Body of pancreas (tissue), 4 donors: ENCODE measurements around the gene CEP170B.

Experiments used
- CTCF ChIP-seq, 7 experiments: fragments of 450-650 bp in 4 of 7; fragments of 200-600 bp in 3 of 7; sonication (generic) in 3 of 7; IDR thresholded peaks; one replicate each; pipeline ENCODE4 v1.5.1; 2016 to 2019; ENCODE audit warnings: antibody characterized with exemption in 7 of 7
- POLR2A ChIP-seq, 3 donors: fragments of 450-650 bp; IDR thresholded peaks; one replicate each; pipeline ENCODE4 v1.6.1; 2016; ENCODE audit warnings: antibody characterized with exemption in 3 of 3, mild to moderate bottlenecking in 2 of 3

- TF ChIP-seq CTCF (IDR thresholded peaks at IDR 0.05) (no peak), POLR2A (IDR thresholded peaks at IDR 0.05) (no peak)
Observed at GRCh38 chr14:104935026-104935650, 70.1 kb downstream of the CEP170B start.
